HCT116 (cell line): ENCODE measurements around the gene GGPS1. TPM values are rescaled to one million over a fixed set of nuclear protein-coding genes. Genes with fewer than 3 reads are reported as not detected.

Source experiments
- ATAC-seq: fragments of 200-7000 bp; cut with Tn5 transposase; 2 replicates; pipeline ENCODE4 v1.9.1; 2020; ENCODE audit warnings: mild to moderate bottlenecking, moderate library complexity
- BruUV-seq: library from RNA; stranded (reverse); fragments of 400-500 nt; replicated peaks from 2 replicates; lab custom pipeline; 2021; lab: Mats Ljungman, UMichigan
- CTCF ChIA-PET: fragments of 300-600 bp; sonication (Branson Sonifier 250); formaldehyde crosslinking; loops from one replicate; lab custom pipeline; 2021; ENCODE audit warnings: antibody characterized with exemption; lab: Charles Lee
- POLR2A ChIA-PET: fragments of 300-600, 350-600 bp; sonication (Branson Sonifier 250); formaldehyde crosslinking; loops from one replicate; lab custom pipeline; 2021; ENCODE audit warnings: antibody characterized with exemption; lab: Charles Lee
- RAD21 ChIA-PET, 2 experiments: fragments of 300-600 bp; sonication (Branson Sonifier 250); formaldehyde crosslinking; loops; one replicate each; lab custom pipeline; 2023; ENCODE audit warnings: low total read pairs in 2 of 2; ENCODE audit not compliant: uncharacterized antibody in 2 of 2, unreplicated experiment in 2 of 2, low non-redundant PET in 1 of 2; lab: Charles Lee
- DNase-seq: peaks from one replicate; pipeline ENCODE4 v3.0.0-alpha.2; 2010; ENCODE audit warnings: low read depth, low spot score
- H2AFZ ChIP-seq: fragments of 200-600 bp; shearing (Covaris generic), sonication (generic); 2 replicates; pipeline ENCODE4 v1.6.1; 2017; ENCODE audit warnings: low read depth, mixed run types, mixed read lengths, antibody characterized with exemption, low read length; ENCODE audit not compliant: poor library complexity, severe bottlenecking
- H3K27ac ChIP-seq: 2 replicates; pipeline ENCODE4 v1.5.1; 2012; ENCODE audit warnings: low read depth, low read length
- H3K27me3 ChIP-seq: fragments of 200-600 bp; sonication (generic); 2 replicates; pipeline ENCODE4 v1.6.1; 2016; ENCODE audit warnings: mixed run types, low read length, mixed read lengths; ENCODE audit not compliant: insufficient read depth
- H3K36me3 ChIP-seq, 2 experiments: fragments of 200-500 bp in 1 of 2; fragments of 200-600 bp in 1 of 2; sonication (Bioruptor generic) in 1 of 2; sonication (generic) in 1 of 2; 2 replicates each; pipeline versions ENCODE4 v1.5.1 to v1.6.1; 2014 to 2016; ENCODE audit warnings: low read length in 2 of 2, inconsistent platforms in 1 of 2, mixed read lengths in 1 of 2, mixed run types in 1 of 2; ENCODE audit not compliant: insufficient read depth in 2 of 2, control insufficient read depth in 1 of 2
- H3K4me1 ChIP-seq, 2 experiments: fragments of 200-600 bp in 1 of 2; sonication (generic) in 1 of 2; 2 replicates each; pipeline versions ENCODE4 v1.5.1 to v1.6.1; 2012 to 2017; ENCODE audit warnings: low read length in 2 of 2, inconsistent platforms in 1 of 2, mild to moderate bottlenecking in 1 of 2, mixed read lengths in 1 of 2, mixed run types in 1 of 2, moderate library complexity in 1 of 2; ENCODE audit not compliant: insufficient read depth in 2 of 2, control insufficient read depth in 1 of 2
- H3K4me2 ChIP-seq: fragments of 200-600 bp; sonication (generic); 2 replicates; pipeline ENCODE4 v1.6.1; 2017; ENCODE audit warnings: mixed run types, low read length, mixed read lengths
- H3K4me3 ChIP-seq, 2 experiments: fragments of 200-600 bp in 1 of 2; sonication (generic) in 1 of 2; replicated peaks in 1 of 2; 2 replicates each; pipeline ENCODE4 v1.5.1; 2011 to 2016; ENCODE audit warnings: low read length in 2 of 2, control low read depth in 1 of 2, low read depth in 1 of 2, mild to moderate bottlenecking in 1 of 2, mixed read lengths in 1 of 2, mixed run types in 1 of 2
- H3K79me2 ChIP-seq: fragments of 200-600 bp; sonication (generic); 2 replicates; pipeline ENCODE4 v1.6.1; 2017; ENCODE audit warnings: mild to moderate bottlenecking, mixed run types, low read length, moderate library complexity, mixed read lengths; ENCODE audit not compliant: insufficient read depth
- H3K9ac ChIP-seq: fragments of 200-600 bp; sonication (generic); 2 replicates; pipeline ENCODE4 v1.6.1; 2016; ENCODE audit warnings: low read length, mixed read lengths
- H3K9me2 ChIP-seq: fragments of 200-600 bp; sonication (generic), shearing (Covaris generic); 2 replicates; pipeline ENCODE4 v1.6.1; 2017; ENCODE audit warnings: mixed run types, mild to moderate bottlenecking, moderate library complexity; ENCODE audit not compliant: insufficient read depth
- H3K9me3 ChIP-seq, 2 experiments: fragments of 200-500 bp in 1 of 2; fragments of 200-600 bp in 1 of 2; sonication (Bioruptor generic) in 1 of 2; sonication (generic) in 1 of 2; 2 replicates each; pipeline ENCODE4 v1.6.1; 2014 to 2017; ENCODE audit warnings: low read length in 2 of 2, mixed read lengths in 2 of 2, inconsistent platforms in 1 of 2, low read depth in 1 of 2, mild to moderate bottlenecking in 1 of 2, mixed run types in 1 of 2, moderate library complexity in 1 of 2; ENCODE audit not compliant: control insufficient read depth in 1 of 2, insufficient read depth in 1 of 2
- H4K20me1 ChIP-seq: fragments of 200-600 bp; sonication (generic), shearing (Covaris generic); 2 replicates; pipeline ENCODE4 v1.6.1; 2017; ENCODE audit warnings: mixed run types, mild to moderate bottlenecking, moderate library complexity; ENCODE audit not compliant: insufficient read depth
- CEBPB ChIP-seq: IDR thresholded peaks from 2 replicates; pipeline ENCODE4 v1.6.1; 2012; ENCODE audit warnings: low read depth
- ELF1 ChIP-seq: IDR thresholded peaks from 2 replicates; pipeline ENCODE4 v1.6.1; 2012; ENCODE audit warnings: low read depth, borderline replicate concordance
- EZH2phosphoT487 ChIP-seq: fragments of 200-600 bp; IDR thresholded peaks from 2 replicates; pipeline ENCODE4 v1.6.1; 2018; ENCODE audit warnings: antibody characterized with exemption, borderline replicate concordance
- MAX ChIP-seq: IDR thresholded peaks from 2 replicates; pipeline ENCODE4 v1.6.1; 2012
- POLR2AphosphoS5 ChIP-seq: IDR thresholded peaks from 2 replicates; pipeline ENCODE4 v1.6.1; 2011; ENCODE audit warnings: mild to moderate bottlenecking, low read depth, low read length, moderate library complexity
- SP1 ChIP-seq: IDR thresholded peaks from 2 replicates; pipeline ENCODE4 v1.6.1; 2012; ENCODE audit warnings: low read depth
- ZBTB33 ChIP-seq: IDR thresholded peaks from 2 replicates; pipeline ENCODE4 v1.6.1; 2011; ENCODE audit warnings: mild to moderate bottlenecking, low read length, moderate library complexity; ENCODE audit not compliant: insufficient replicate concordance; ENCODE audit errors: extremely low read depth
- intact Hi-C: fragments of 100-400 bp; cut with micrococcal nuclease; formaldehyde crosslinking; loops from 2 replicates; pipeline ENCODE4 v1.10.0; 2022
- total RNA-seq: library from RNA; stranded (reverse); gene quantifications from one replicate; pipeline ENCODE4 v1.2.1, GENCODE V29; 2021; ENCODE audit not compliant: unreplicated experiment

Gene GGPS1
- total RNA-seq, 1 experiment from 2014 or later, result 30.6 TPM

- BruUV-seq, result no TSS peak
- Histone ChIP-seq H3K9ac (no peak overlapping the region), H3K4me2 (no peak overlapping the region), H3K4me3 (no peak overlapping the region), H3K79me2 (peaks cover 89% of the 10 kb centered on the region), H3K27me3 (no peaks in the 10 kb centered on the region), H3K9me2 (no peaks in the 10 kb centered on the region), H3K4me1 (no peaks in the 10 kb centered on the region), H2AFZ (no peak overlapping the region), H3K9me3 (no peaks in the 10 kb centered on the region), H3K36me3 (peaks cover 0 to 2% of the 10 kb centered on the region in 2 experiments; a peak in 1 of 4 replicates), H3K27ac (no peak overlapping the region), H4K20me1 (peaks cover 6% of the 10 kb centered on the region; the same call in 1 of the 2 replicates)
- CTCF ChIA-PET, result interaction anchor here (1.0 kb wide), 1 partner anchor 101 kb away, joined by 3 read pairs; no protein-coding TSS in a partner anchor
- RAD21 ChIA-PET, result no interaction called here
- ATAC-seq, result no peak
- no peak for TF ChIP-seq CEBPB
- no peak for TF ChIP-seq POLR2AphosphoS5
- no peak for TF ChIP-seq EZH2phosphoT487
- TF ChIP-seq MAX, result no peak
- no peak for TF ChIP-seq SP1
- TF ChIP-seq ELF1, result no peak
- TF ChIP-seq ZBTB33, result no peak
- POLR2A ChIA-PET, result interaction anchor here (1.3 kb wide), 1 partner anchor 14 kb away, joined by 3 read pairs; the partner anchor contains the start of genes ARID4B and GGPS1
- intact Hi-C loops, result no loop called here
- no peak for DNase-seq
Observed at GRCh38 chr1:235313931-235314678, 14.3 kb upstream of the GGPS1 start.
